Sigmoid colon (tissue), 4 donors: ENCODE results near the gene TAT.

Experiments used
- POLR2A ChIP-seq, 2 donors: fragments of 450-650 bp; IDR thresholded peaks; one replicate each; pipeline ENCODE4 v1.6.1; 2016; ENCODE audit warnings: antibody characterized with exemption in 2 of 2, mild to moderate bottlenecking in 2 of 2, moderate library complexity in 2 of 2
- POLR2AphosphoS5 ChIP-seq, 4 donors: sonication (generic); formaldehyde crosslinking; IDR thresholded peaks; one replicate each; pipeline ENCODE4 v1.6.1; 2017; ENCODE audit warnings: antibody characterized with exemption in 4 of 4
- TF ChIP-seq, protein P1 (sequence below), 4 experiments: fragments of 450-650 bp in 3 of 4; fragments of 200-600 bp in 1 of 4; IDR thresholded peaks; one replicate each; pipeline ENCODE4 v1.5.1; 2016 to 2019; ENCODE audit warnings: antibody characterized with exemption in 4 of 4, mild to moderate bottlenecking in 3 of 4, moderate library complexity in 2 of 4

DNA sequence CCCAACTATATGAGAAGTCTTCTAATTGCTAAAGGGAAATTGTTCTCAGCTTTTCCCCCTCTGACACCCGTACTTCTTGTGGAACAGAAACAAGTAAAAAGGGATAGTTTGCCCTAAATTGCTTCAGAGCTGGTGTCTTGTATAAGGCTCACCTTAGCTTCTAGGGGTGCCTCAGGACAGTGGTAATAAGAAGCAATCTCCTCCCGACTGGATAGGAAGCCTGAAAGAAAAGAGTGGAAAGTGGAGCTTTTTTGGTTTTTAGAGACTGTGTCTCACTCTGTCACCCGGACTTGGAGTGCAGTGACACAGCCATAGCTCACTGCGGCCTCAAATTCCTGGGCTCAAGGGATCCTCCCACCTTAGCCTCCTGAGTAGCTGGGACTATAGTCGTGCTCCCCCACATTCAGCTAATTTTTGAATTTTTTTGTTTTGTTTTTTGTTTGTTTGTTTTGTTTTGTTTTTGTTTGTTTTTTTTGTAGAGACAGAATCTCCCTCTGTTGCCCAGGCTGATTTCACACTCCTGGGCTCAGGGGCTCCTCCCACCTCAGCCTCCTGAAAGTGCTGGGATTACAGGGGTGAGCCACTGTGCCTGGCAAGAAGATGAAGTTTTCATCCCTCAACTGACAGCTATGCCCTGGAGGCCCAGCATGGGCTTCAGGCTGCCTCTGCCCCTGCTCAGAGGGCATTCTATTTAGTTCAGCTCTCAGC lies 3.4 kb downstream of the TAT start:
- TF ChIP-seq, protein P1, sequence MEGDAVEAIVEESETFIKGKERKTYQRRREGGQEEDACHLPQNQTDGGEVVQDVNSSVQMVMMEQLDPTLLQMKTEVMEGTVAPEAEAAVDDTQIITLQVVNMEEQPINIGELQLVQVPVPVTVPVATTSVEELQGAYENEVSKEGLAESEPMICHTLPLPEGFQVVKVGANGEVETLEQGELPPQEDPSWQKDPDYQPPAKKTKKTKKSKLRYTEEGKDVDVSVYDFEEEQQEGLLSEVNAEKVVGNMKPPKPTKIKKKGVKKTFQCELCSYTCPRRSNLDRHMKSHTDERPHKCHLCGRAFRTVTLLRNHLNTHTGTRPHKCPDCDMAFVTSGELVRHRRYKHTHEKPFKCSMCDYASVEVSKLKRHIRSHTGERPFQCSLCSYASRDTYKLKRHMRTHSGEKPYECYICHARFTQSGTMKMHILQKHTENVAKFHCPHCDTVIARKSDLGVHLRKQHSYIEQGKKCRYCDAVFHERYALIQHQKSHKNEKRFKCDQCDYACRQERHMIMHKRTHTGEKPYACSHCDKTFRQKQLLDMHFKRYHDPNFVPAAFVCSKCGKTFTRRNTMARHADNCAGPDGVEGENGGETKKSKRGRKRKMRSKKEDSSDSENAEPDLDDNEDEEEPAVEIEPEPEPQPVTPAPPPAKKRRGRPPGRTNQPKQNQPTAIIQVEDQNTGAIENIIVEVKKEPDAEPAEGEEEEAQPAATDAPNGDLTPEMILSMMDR (IDR thresholded peaks at IDR 0.05), result no peak
- TF ChIP-seq POLR2AphosphoS5 (IDR thresholded peaks at IDR 0.05), result no peak
- TF ChIP-seq POLR2A (IDR thresholded peaks at IDR 0.05), result no peak
